GM19395 (cell line): ENCODE results near the gene DUSP12.
"Not testable (repeated sequence)": the region's sequence is repeated elsewhere in the genome, so short reads cannot be mapped to it uniquely, and the experiment has no call there.

Source experiments
- ATAC-seq: cut with Tn5 transposase; IDR thresholded peaks from one replicate; pipeline ENCODE4 v1.9.1; 2021; ENCODE audit warnings: mild to moderate bottlenecking, moderate library complexity; ENCODE audit not compliant: unreplicated experiment

The DUSP12 gene

DNA sequence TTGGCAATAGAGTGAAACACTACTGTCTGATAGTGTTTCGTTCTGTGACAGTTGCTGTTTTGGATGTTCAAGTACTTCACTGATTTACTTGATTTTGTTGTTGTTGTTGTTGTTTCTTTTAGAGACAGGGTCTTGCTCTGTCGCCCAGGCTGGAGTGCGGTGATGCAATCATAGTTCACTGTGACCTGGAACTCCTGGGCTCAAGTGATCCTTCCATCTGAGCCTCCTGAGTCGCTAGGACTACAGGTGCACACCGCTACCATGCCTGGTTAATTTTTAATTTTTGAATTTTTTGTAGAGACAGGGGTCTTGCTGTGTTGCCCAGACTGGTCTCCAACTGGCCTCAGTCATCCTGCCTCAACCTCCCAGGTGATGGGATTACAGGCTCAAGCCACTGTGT lies 18.9 kb downstream of the DUSP12 start:
- ATAC-seq = no peak

DNA sequence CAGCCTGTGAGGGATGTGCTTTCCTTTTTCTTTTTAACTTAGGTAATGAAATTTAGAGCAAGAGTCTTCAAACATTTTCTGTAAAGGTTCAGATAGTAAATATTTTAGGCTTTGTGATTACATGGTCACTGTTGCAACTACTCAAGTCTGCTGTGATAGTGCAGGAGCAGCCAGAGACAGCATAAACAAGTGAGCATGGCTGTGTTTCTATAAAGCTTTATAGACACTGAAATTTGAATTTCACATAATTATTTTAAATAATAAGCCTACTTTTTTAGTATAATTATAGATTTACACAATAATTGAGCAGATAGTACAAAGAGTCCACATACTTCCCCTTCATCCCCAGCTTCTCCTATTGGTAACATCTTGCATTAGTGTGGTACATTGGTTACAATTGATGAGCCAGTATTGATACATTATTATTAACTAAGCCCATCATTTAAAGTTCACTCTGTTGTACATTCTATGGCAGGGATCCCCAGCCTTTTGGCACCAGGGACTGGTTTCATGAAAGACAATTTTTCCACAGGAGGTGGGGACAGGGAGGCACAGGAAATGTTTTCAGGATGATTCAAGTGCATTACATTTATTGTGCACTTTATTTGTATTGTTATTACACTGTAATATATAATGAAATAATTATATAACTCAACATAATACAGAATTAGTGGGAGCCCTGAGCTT lies 19.5 kb downstream of the DUSP12 start:
- ATAC-seq = no peak

DNA sequence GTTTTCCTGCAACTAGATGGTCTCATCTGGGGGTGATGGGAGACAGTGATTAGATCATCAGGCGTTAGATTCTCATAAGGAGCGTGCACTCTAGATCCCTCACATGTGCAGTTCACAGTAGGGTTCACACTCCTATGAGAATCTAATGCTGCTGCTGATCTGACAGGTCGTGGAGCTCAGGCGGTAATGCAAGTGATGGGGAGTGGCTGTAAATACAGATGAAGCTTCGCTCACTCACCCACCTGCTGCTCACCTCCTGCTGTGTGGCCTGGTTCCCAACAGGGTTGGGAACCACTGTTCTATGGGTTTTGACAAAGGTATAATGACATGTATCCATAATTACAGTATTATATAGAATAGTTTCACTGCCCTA lies 20.1 kb downstream of the DUSP12 start:
- ATAC-seq = not testable (repeated sequence)

DNA sequence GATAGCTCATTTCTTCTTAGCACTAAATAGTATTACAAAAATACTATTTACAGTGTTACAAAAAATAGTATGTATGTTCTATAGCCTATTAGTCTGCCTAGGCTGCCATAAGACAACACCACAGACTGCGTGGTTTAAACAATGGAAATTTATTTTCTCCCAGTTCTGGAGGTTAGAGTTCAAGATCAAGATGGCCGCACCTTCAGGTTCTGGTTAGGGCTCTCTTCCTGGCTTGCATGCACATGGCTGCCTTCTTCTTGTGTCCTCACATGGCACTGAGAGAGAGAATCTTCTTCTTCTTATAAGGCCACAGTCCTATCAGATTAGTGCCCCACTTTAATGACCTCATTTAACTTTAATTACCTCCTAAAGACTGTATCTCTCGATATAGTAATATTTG lies 20.7 kb downstream of the DUSP12 start:
- no peak for ATAC-seq

DNA sequence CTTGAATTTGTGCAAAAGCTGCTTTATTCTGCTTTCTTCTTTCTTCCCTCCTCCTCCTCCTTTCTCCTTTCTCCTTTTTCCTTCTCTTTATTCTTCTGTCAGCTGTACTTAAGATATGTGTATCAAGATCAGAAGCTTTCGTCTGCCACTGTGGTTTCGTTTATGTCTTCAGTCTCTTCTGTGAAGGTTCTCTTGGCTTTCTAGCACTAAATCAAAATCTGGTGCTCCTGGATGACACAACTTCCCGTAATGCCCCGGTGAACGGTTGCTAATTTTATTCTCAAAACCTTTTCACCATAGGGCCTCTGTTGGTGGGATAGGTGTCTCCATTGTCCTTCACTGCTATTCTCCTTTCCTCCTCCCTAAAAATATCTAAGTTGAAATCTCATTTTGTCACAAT lies 21.6 kb downstream of the DUSP12 start:
- no peak for ATAC-seq

DNA sequence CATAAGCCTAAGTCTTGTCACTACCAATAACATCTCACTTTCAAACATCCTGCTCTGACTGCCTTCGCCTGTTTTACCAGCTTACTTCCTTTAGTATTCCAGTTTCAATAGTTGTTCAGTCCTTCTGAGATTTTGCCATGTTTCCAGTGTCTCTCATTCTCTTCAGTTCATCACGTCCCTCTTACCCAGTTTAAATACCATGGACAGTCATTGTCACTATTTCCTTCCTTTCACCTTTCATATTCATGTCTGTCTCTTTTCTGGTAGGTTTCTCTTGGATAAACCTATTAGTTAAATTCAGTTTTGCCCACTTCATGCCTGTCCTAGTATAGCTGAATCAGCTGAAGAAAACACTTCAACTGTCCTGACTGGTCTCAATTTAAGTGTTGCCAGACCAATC lies 22.4 kb downstream of the DUSP12 start:
- no peak for ATAC-seq

DNA sequence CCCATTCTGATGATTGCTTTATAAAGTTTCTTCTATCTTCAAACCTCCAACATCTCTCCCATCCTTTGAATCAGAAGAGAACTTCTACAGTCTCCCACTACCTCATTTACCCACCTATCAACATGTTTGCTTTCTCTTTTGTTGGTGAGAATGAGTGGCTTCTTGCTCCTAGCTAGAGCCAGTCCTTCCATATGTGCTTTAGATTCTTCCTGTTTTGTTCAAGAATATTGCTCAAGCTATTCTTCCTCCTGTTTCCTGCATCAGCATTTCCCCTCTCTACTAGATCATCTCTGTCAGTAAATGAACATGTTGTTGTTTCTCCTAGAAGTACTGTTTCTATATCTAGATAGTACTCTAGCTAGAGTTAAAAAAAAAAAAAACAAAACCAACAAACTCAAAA lies 22.8 kb downstream of the DUSP12 start:
- ATAC-seq = no peak

DNA sequence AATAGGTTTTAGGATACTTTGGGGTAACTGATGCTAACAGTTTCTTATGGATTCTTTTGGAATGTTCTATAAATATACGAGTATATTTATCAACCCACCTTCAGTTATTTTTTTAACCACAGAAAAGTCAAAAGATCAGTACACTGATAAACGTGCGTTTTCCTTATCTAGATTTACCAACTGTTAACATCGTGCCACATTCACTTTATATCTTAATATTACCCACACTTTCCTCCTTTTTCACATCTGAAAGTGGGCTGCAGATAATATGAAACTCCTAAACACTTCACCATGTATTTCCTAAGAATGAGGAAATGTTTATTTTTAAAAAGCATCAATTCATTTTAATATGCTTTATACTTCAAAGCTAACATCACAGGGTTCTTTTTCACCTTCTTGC lies 24.2 kb downstream of the DUSP12 start:
- ATAC-seq = no peak

DNA sequence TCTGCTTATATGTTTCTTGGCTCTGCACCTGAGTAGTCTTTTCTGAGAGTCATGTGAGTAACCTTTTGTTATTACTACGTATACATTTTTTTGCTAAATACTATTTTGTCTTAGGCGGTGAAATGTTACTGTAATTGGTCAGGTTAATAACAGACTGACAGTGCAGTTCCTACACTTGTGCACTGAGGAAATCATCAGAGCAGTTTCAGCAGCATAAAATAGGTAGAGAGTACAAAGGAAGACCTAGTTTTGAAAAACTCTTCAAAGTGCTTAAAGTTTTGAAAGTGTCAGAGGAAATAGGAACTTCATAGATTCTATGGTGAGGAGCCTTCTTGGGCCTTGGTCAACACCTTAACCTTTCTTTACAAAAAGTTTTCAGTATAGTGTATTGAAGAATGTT lies 27.7 kb downstream of the DUSP12 start:
- ATAC-seq = no peak

DNA sequence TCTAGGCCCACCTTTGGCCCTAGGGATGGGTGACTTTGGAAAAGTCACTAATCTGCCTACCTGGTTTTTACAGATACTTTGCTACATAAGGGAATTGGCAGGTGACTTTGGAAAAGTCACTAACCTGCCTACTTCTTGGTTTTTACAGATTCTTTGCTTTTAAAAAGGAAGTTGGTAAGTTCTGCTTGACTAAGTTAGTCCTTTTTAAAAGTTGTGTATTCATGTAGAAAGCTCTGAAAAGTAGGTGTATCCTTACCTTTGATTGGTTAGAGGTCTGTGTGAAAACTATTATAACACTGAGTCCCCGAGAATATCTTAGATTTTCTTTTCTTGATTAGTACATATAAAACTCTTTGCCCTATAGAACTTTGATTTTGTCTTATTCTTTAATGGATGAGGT lies 28.9 kb downstream of the DUSP12 start:
- ATAC-seq = no peak

DNA sequence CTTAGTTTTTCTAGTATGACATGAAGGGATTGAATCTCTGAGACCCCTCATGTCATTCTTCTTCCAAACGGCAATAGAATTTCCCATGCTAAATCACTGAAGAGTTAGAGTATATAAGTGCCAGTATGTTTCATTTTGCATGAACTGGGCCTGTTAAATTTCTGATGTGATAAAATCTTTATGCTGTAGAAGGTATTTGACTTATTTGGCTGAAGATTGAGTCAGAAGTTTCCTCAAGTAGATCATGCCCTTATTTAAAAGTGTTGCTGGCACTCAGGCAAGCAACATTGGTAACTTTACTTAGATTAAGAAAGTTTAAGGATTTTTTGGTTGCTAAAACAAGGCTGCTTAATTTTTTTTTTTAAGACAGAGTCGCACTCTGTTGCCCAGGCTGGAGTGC lies 29.8 kb downstream of the DUSP12 start:
- ATAC-seq = no peak

DNA sequence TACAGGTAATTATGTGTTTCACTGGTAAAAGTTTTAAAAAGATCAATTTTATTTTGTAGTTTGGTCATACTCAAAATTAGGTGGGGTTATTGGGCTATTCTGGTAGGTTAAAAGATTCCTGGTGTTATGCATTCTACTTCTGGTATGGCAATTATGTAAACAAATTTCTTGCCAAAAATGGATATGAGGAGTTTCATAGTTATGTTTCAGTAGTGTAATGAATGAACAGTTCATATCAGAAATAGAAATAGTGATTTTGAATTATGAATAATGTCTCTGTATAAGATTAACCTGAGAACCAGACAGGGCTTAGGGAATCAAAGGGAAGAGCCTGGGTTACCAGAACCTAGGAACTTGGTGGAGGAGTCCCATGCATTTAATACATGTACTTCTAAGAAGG lies 32.4 kb downstream of the DUSP12 start:
- ATAC-seq = peak; percentile 76

DNA sequence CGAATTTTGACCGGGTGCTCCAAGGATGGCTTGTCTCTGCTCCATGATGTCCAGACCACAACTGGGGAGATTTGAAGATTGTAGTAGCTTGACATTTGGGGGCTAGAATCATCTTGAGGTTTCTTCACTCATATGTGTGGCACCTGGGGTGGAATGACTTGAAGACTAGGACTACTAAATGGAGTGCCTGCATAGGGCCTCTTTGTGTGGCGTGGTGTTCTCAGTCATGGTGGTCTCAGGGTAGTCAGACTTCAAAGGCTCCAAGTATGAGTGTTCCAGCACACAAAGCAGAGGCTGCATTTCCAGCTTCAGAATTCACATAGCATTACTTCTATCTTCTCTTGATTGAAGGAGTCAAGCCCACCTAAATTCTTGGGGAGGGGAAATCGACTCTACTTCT lies 33.3 kb downstream of the DUSP12 start:
- ATAC-seq = no peak

DNA sequence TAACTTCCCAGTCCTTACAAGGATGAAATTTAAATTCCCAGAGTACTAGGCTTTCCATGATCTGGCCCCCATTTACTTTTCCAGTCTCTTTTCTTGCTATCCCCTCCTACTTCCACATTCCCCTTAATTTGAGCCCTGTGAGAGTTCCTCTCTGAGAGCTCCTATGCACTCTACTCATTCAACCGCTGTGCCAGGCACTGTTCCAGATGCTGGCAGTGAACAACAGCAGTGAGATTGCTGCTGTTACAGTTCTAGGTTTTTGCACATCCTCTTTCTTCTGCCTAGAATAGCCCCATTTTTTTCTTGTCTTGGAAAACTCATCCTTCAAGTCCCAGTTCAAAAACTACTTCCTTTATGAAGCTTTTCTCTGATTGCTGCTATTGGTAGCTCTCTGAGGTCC lies 35.4 kb downstream of the DUSP12 start:
- ATAC-seq = no peak

DNA sequence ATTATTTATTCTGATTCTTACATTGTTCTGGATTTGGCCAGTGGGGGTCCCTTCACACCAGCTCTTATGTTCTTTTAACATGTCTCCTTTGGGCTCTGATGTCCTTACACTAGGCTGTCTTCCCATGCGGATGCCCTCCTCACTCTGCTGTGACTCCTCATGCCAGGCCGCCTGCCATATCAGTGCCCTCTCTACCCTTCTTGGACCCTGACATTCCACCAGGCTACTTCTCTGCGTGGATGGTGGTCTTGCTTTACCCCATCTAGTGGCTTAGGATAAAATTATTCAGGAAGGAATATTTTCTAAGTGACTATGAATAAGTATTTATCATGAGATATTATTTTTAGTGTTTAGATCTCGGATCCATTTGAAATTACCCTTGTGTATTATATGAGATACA lies 37.8 kb downstream of the DUSP12 start:
- ATAC-seq = no peak

DNA sequence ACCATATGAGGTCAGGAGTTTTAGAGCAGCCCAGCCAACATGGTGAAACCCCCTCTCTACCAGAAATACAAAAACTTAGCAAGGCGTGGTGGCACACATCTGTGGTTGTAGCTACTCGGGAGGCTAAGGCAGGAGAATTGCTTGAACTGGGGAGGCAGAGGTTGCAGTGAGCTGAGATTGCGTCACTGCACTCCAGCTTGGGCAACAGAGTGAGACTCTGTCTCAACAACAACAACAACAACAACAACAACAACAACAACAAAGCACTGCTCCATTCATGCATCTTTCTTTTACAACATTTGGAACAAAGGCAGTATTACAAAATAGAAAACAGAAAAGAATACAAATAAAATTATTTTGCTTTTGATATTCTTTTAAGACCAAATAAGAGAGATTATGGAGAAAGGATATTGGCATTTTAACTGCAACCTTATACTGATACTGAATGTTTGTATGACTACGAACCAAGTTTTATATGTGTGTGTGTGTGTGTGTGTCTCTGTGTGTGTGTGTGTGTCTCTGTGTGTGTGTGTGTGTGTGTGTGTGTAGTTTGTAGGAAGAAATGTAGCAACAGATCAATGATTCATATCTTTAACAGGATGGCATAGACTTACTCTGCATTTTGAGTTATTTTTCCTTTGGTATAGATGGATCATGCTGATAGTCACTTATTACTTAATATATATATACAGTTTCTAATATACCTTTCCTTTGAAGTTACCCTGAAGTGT lies 41.2 kb downstream of the DUSP12 start:
- ATAC-seq = no peak

DNA sequence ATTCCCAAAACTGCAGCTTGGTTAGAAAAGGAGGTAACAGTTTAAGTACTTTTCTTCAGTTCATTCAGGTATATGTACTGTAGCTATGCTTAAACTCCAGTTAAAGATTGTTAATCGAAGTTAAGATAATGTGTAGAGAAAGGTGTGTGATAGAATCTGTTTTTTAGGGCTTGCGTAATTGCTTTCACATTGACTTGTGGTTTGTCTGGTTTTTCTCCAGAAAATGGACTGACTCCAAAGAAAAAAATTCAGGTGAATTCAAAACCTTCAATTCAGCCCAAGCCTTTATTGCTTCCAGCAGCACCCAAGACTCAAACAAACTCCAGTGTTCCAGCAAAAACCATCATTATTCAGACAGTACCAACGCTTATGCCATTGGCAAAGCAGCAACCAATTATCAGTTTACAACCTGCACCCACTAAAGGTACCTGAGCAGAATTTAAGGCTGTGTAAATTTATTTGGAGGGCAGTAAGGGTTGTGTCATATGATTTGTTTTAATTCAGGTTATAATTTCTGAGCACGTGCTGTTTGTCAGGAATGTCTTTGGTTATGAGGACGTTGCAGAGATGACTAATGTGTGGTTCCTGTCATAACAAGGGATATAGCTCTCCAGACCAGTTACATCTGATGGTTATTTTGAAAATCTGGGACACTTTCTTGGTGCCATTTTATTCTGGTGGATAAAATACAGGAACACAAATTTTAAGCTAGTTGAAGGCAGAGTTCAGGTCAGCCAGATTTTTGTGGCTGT lies 42.5 kb downstream of the DUSP12 start:
- no peak for ATAC-seq

DNA sequence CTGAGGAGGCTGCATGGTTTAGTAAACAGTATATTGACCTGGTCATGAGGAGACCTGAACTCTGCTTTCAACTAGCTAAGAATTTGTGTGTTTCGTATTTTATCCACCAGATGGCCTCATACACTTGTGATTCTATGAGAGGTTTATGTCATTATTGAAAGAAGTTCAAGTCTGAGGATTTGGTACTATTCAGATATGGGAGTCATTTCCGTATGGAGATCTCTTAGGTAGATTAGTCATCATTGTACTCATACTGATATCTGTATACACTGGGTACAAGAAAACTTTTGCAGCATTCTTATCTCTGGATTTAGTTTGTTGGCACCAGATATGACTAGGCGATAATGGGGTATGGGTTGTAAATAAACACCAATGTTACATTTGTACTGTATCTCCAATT lies 43.2 kb downstream of the DUSP12 start:
- ATAC-seq = no peak

DNA sequence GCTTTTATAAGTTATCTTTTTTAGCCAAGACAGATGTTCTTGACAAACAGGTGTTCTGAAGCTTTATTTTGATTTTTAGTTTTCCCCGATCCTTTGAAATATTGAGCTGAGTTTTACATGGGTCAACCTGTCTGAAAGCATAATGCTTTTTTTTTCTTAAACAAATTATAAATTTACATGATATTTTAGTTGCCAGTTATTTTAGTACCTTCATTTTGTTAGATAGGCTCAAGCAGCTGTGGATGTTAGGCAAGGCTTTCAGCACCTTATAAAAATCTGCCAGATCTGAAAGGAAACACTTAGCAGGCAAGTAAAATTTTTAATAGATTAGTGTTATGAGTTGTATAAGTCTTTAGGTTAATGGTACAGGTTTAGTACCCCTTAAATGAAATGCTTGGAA lies 50.2 kb downstream of the DUSP12 start:
- ATAC-seq = no peak

DNA sequence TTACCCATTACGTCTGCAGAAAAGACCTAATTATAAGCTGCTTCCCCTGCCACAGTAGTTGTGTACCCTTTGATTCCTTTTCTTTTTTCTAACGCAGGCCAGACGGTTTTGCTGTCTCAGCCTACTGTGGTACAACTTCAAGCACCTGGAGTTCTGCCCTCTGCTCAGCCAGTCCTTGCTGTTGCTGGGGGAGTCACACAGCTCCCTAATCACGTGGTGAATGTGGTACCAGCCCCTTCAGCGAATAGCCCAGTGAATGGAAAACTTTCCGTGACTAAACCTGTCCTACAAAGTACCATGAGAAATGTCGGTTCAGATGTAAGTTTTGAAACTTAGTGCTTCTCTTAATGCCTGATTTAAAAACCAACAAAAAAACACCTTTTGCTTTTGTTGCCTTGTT lies 52.4 kb downstream of the DUSP12 start:
- no peak for ATAC-seq

DNA sequence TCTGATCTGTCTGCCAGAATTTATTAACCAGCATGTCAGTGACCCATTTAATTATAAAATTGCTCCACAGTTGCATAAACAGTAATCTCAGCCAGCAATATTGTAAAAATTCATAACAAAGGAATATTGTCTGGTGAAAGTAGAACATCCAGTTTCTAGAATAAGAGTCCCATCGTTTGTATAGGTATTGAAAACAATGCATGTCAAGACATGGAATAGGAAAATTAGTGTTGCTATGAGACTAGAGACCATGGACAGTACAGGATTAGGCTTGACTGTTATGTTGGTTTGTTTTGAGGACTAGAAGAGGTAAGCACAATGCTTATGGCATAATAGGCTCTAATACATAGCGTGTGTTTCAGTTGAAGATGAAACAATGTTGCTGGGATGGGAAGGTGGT lies 53.6 kb downstream of the DUSP12 start:
- no peak for ATAC-seq
